GM12872 (cell line): Measurements from ENCODE around the gene MYO16.
A peak's percentile ranks its signal among the peaks of the same experiment; 100 is the strongest.

Experiments used
- CTCF ChIP-seq: IDR thresholded peaks from 3 replicates; pipeline ENCODE4 v1.5.1; 2011; ENCODE audit warnings: low read depth, mild to moderate bottlenecking, low read length, moderate library complexity; ENCODE audit not compliant: insufficient read depth

The MYO16 gene

GRCh38 chr13:108609353-108609752 lies 20.1 kb upstream of the MYO16 start:
- peak; percentile 34; the same call in 1 of the 3 replicates for TF ChIP-seq CTCF

- TF ChIP-seq CTCF = no peak
Measured at GRCh38 chr13:108610507-108610906, 18.9 kb upstream of the MYO16 start.

- no peak for TF ChIP-seq CTCF
Measured at GRCh38 chr13:108615241-108615640, 14.2 kb upstream of the MYO16 start.

- TF ChIP-seq CTCF = no peak
Measured at GRCh38 chr13:108618233-108618632, 11.2 kb upstream of the MYO16 start.

GRCh38 chr13:108621462-108621861 lies 7.9 kb upstream of the MYO16 start:
- no peak for TF ChIP-seq CTCF

- no peak for TF ChIP-seq CTCF
Measured at GRCh38 chr13:108624108-108624507, 5.3 kb upstream of the MYO16 start.

GRCh38 chr13:108624979-108625378 lies 4.4 kb upstream of the MYO16 start:
- no peak for TF ChIP-seq CTCF

- TF ChIP-seq CTCF = no peak
Measured at GRCh38 chr13:108629988-108630387, 577 bp downstream of the MYO16 start.
